Measurements from ENCODE around the gene RAMACL. TPM values are rescaled to one million over a fixed set of nuclear protein-coding genes. Genes with fewer than 3 reads are reported as not detected.
A peak's percentile ranks its signal among the peaks of the same experiment; 100 is the strongest.
"Not testable (repeated sequence)": the region's sequence is repeated elsewhere in the genome, so short reads cannot be mapped to it uniquely, and the experiment has no call there.

Gene RAMACL
- total RNA-seq, 1 donor from 2014 or later = 0.88 TPM

- no peak for ATAC-seq
These were observed 32.2 kb downstream of the RAMACL start for GRCh38 chr6:166554316-166554715.

GRCh38 chr6:166553563-166554271 lies 32.8 kb downstream of the RAMACL start:
- ATAC-seq = peak; percentile 78

- ATAC-seq = no peak
These were observed 33.9 kb downstream of the RAMACL start for GRCh38 chr6:166552600-166552999.

- ATAC-seq = no peak
These were observed 34.6 kb downstream of the RAMACL start for GRCh38 chr6:166551754-166552495.

GRCh38 chr6:166546653-166547052 lies 39.8 kb downstream of the RAMACL start:
- ATAC-seq = no peak

- no peak for ATAC-seq
These were observed 41.1 kb downstream of the RAMACL start for GRCh38 chr6:166545156-166546034.

- ATAC-seq = no peak
These were observed 42.2 kb downstream of the RAMACL start for GRCh38 chr6:166544296-166544605.

- ATAC-seq = no peak
These were observed 42.7 kb downstream of the RAMACL start for GRCh38 chr6:166543603-166544295.

- peak; percentile 60 for ATAC-seq
These were observed 43.9 kb downstream of the RAMACL start for GRCh38 chr6:166542580-166542912.

GRCh38 chr6:166541876-166542579 lies 44.5 kb downstream of the RAMACL start:
- ATAC-seq = no peak

- ATAC-seq = no peak
These were observed 45.1 kb downstream of the RAMACL start for GRCh38 chr6:166541366-166541765.

GRCh38 chr6:166540631-166541331 lies 45.7 kb downstream of the RAMACL start:
- ATAC-seq = peak; percentile 86

GRCh38 chr6:166539543-166539942 lies 46.9 kb downstream of the RAMACL start:
- ATAC-seq = no peak

- not testable (repeated sequence) for ATAC-seq
These were observed 47.5 kb downstream of the RAMACL start for GRCh38 chr6:166539011-166539385.

- ATAC-seq = no peak
These were observed 48.0 kb downstream of the RAMACL start for GRCh38 chr6:166538297-166539010.

GRCh38 chr6:166534658-166535406 lies 51.6 kb downstream of the RAMACL start:
- ATAC-seq = no peak

- peak; percentile 93 for ATAC-seq
These were observed 53.2 kb downstream of the RAMACL start for GRCh38 chr6:166533205-166533824.
